K562 (cell line): ENCODE results near the gene COX18. TPM values are rescaled to one million over a fixed set of nuclear protein-coding genes. Genes with fewer than 3 reads are reported as not detected.

Source experiments
- ARNT ChIP-seq, 2 experiments: fragments of 450-650 bp; IDR thresholded peaks; 2 replicates each; pipeline ENCODE4 v1.6.1; 2016; ENCODE audit warnings: mild to moderate bottlenecking in 1 of 2
- EP400 ChIP-seq: fragments of 450-650 bp; IDR thresholded peaks from 2 replicates; pipeline ENCODE4 v1.6.1; 2017; ENCODE audit warnings: antibody characterized with exemption, mild to moderate bottlenecking, moderate library complexity
- ETS1 ChIP-seq: conservative IDR thresholded peaks from 2 replicates; pipeline ENCODE4 v1.6.1; 2011; ENCODE audit warnings: low read depth, mild to moderate bottlenecking, low read length; ENCODE audit not compliant: control insufficient read depth
- ETV6 ChIP-seq, 3 experiments: fragments of 150-350 bp in 1 of 3; sonication (generic) in 1 of 3; formaldehyde crosslinking in 1 of 3; IDR thresholded peaks; 2 replicates each; pipeline versions ENCODE4 v1.6.1 to v1.8.0; 2014 to 2022; ENCODE audit warnings: borderline replicate concordance in 2 of 3, low read depth in 2 of 3, antibody characterized with exemption in 1 of 3, low read length in 1 of 3, mild to moderate bottlenecking in 1 of 3, missing genetic modification reagents in 1 of 3
- KLF1 ChIP-seq: fragments of 450-650 bp; IDR thresholded peaks from 2 replicates; pipeline ENCODE4 v1.6.1; 2016; ENCODE audit warnings: missing genetic modification characterization, missing compliant biosample characterization
- MAFG ChIP-seq: fragments of 450-650 bp; conservative IDR thresholded peaks from 2 replicates; pipeline ENCODE4 v1.6.1; 2016; ENCODE audit warnings: missing genetic modification characterization, missing compliant biosample characterization
- MLX ChIP-seq, 2 experiments: fragments of 450-650 bp in 1 of 2; sonication (generic) in 1 of 2; formaldehyde crosslinking; conservative IDR thresholded peaks; 2 replicates each; pipeline versions ENCODE4 v1.4.0 to v1.8.1; 2020 to 2022; ENCODE audit warnings: mild to moderate bottlenecking in 1 of 2, missing genetic modification reagents in 1 of 2
- NCOA4 ChIP-seq: fragments of 450-650 bp; IDR thresholded peaks from 2 replicates; pipeline ENCODE4 v1.6.1; 2018; ENCODE audit warnings: mild to moderate bottlenecking; ENCODE audit not compliant: partially characterized antibody
- PHTF2 ChIP-seq: fragments of 250-450 bp; sonication (Bioruptor Pico); IDR thresholded peaks from 2 replicates; pipeline ENCODE4 v1.5.0; 2021; ENCODE audit warnings: mild to moderate bottlenecking
- TFE3 ChIP-seq: fragments of 450-650 bp; formaldehyde crosslinking; IDR thresholded peaks from 2 replicates; pipeline ENCODE4 v1.4.0; 2020; ENCODE audit warnings: mild to moderate bottlenecking, mixed read lengths
- ZNF318 ChIP-seq, 2 experiments: fragments of 450-650 bp; IDR thresholded peaks; 2 replicates each; pipeline ENCODE4 v1.6.1; 2016; ENCODE audit warnings: mild to moderate bottlenecking in 2 of 2, borderline replicate concordance in 1 of 2, low read depth in 1 of 2, moderate library complexity in 1 of 2
- polyA plus RNA-seq, 8 experiments: library from polyadenylated mRNA; depleted of rRNA in 4 of 8; stranded (reverse) in 5 of 8; unstranded in 3 of 8; fragments of >200 nt; fragmentation: Nextera tagmentation in 2 of 8; fragmentation: Illumina TruSeq in 1 of 8; extraction: Ambion mirVana in 2 of 8; extraction: Trizol in 1 of 8; gene quantifications; 2 replicates each; pipeline versions ENCODE4 v1.2.1 to v1.2.3, GENCODE V29; 2011 to 2014; ENCODE audit warnings: inconsistent platforms in 1 of 8, missing spikeins in 1 of 8
- total RNA-seq, 7 experiments: library from RNA; depleted of rRNA in 6 of 7; stranded (reverse); fragments of >200 nt in 6 of 7; fragmentation: Illumina TruSeq in 2 of 7; extraction: Trizol in 2 of 7; gene quantifications; 2 replicates each; pipeline versions ENCODE4 v1.2.1 to v1.2.3, GENCODE V29; 2011 to 2021; ENCODE audit warnings: low replicate concordance in 1 of 7

COX18 gene
- total and polyA plus RNA-seq, 9 of the 15 experiments (the other 6 are each of a cell fraction or from before 2014, with no cell fraction given) = 7.0 to 21.3 (median 14.7) TPM

GRCh38 chr4:73069338-73070073 lies at the start of gene COX18 (continued):
- TF ChIP-seq ZNF318 (IDR thresholded peaks at IDR 0.05; ENCODE audit: borderline replicate concordance in 1 of 2, low read depth in 1 of 2) (no peak), MAFG (no peak), TFE3 (CRISPR knock-in tag) (no peak), NCOA4 (no peak), ARNT (IDR thresholded peaks at IDR 0.05) (no peak), PHTF2 (CRISPR knock-in tag) (no peak), ETS1 (peak; percentile 80; the same call in 1 of the 2 replicates), KLF1 (tag) (peak; percentile 51; the same call in 1 of the 2 replicates), ETV6 (IDR thresholded peaks at IDR 0.05; ENCODE audit: borderline replicate concordance in 1 of 2, low read depth in 2 of 2, low read length in 1 of 2) (no peak), ETV6 (CRISPR knock-in tag; IDR thresholded peaks at IDR 0.05; ENCODE audit: borderline replicate concordance) (0 out of 2 replicates have a peak, but pooled peaks have one; percentile 75), MLX (CRISPR knock-in tag; conservative IDR thresholded peaks at IDR 0.05) (no peak), EP400 (peak; percentile 95)
